HG03039 (cell line): ENCODE measurements around the gene PAX9.

Source experiments
- ATAC-seq: cut with Tn5 transposase; IDR thresholded peaks from one replicate; pipeline ENCODE4 v1.9.1; 2021; ENCODE audit warnings: mild to moderate bottlenecking, moderate library complexity; ENCODE audit not compliant: unreplicated experiment

The PAX9 gene

DNA sequence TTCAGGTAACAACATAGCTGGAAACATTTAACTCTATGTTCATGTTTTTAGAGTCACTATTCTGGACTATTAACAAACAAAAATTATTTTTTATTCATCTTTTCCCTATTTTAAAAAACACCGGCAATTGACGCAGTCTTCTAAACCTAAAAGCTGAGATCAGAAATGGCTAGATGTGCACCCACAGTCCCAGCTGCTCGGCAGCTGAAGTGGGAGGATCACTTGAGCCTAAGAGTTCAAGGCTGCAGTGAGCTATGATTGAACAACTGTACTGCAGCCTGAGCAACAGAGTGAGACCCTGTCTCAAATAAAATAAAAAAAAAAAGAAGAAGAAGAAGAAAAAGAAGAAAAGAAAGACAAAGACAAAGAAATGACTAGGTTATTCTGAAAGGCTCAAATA, 64.5 kb downstream of the PAX9 start:
- ATAC-seq: no peak
